HCT116 (cell line): ENCODE measurements around the gene RAB31. TPM values are rescaled to one million over a fixed set of nuclear protein-coding genes. Genes with fewer than 3 reads are reported as not detected.

Source experiments
- ATAC-seq: fragments of 200-7000 bp; cut with Tn5 transposase; 2 replicates; pipeline ENCODE4 v1.9.1; 2020; ENCODE audit warnings: mild to moderate bottlenecking, moderate library complexity
- BruUV-seq: library from RNA; stranded (reverse); fragments of 400-500 nt; replicated peaks from 2 replicates; lab custom pipeline; 2021; lab: Mats Ljungman, UMichigan
- CTCF ChIA-PET: fragments of 300-600 bp; sonication (Branson Sonifier 250); formaldehyde crosslinking; loops from one replicate; lab custom pipeline; 2021; ENCODE audit warnings: antibody characterized with exemption; lab: Charles Lee
- POLR2A ChIA-PET: fragments of 300-600, 350-600 bp; sonication (Branson Sonifier 250); formaldehyde crosslinking; loops from one replicate; lab custom pipeline; 2021; ENCODE audit warnings: antibody characterized with exemption; lab: Charles Lee
- RAD21 ChIA-PET, 2 experiments: fragments of 300-600 bp; sonication (Branson Sonifier 250); formaldehyde crosslinking; loops; one replicate each; lab custom pipeline; 2023; ENCODE audit warnings: low total read pairs in 2 of 2; ENCODE audit not compliant: uncharacterized antibody in 2 of 2, unreplicated experiment in 2 of 2, low non-redundant PET in 1 of 2; lab: Charles Lee
- DNase-seq: peaks from one replicate; pipeline ENCODE4 v3.0.0-alpha.2; 2010; ENCODE audit warnings: low read depth, low spot score
- H2AFZ ChIP-seq: fragments of 200-600 bp; shearing (Covaris generic), sonication (generic); 2 replicates; pipeline ENCODE4 v1.6.1; 2017; ENCODE audit warnings: low read depth, mixed run types, mixed read lengths, antibody characterized with exemption, low read length; ENCODE audit not compliant: poor library complexity, severe bottlenecking
- H3K27ac ChIP-seq: 2 replicates; pipeline ENCODE4 v1.5.1; 2012; ENCODE audit warnings: low read depth, low read length
- H3K27me3 ChIP-seq: fragments of 200-600 bp; sonication (generic); 2 replicates; pipeline ENCODE4 v1.6.1; 2016; ENCODE audit warnings: mixed run types, low read length, mixed read lengths; ENCODE audit not compliant: insufficient read depth
- H3K36me3 ChIP-seq, 2 experiments: fragments of 200-500 bp in 1 of 2; fragments of 200-600 bp in 1 of 2; sonication (Bioruptor generic) in 1 of 2; sonication (generic) in 1 of 2; 2 replicates each; pipeline versions ENCODE4 v1.5.1 to v1.6.1; 2014 to 2016; ENCODE audit warnings: low read length in 2 of 2, inconsistent platforms in 1 of 2, mixed read lengths in 1 of 2, mixed run types in 1 of 2; ENCODE audit not compliant: insufficient read depth in 2 of 2, control insufficient read depth in 1 of 2
- H3K4me1 ChIP-seq, 2 experiments: fragments of 200-600 bp in 1 of 2; sonication (generic) in 1 of 2; 2 replicates each; pipeline versions ENCODE4 v1.5.1 to v1.6.1; 2012 to 2017; ENCODE audit warnings: low read length in 2 of 2, inconsistent platforms in 1 of 2, mild to moderate bottlenecking in 1 of 2, mixed read lengths in 1 of 2, mixed run types in 1 of 2, moderate library complexity in 1 of 2; ENCODE audit not compliant: insufficient read depth in 2 of 2, control insufficient read depth in 1 of 2
- H3K4me2 ChIP-seq: fragments of 200-600 bp; sonication (generic); 2 replicates; pipeline ENCODE4 v1.6.1; 2017; ENCODE audit warnings: mixed run types, low read length, mixed read lengths
- H3K4me3 ChIP-seq, 2 experiments: fragments of 200-600 bp in 1 of 2; sonication (generic) in 1 of 2; replicated peaks in 1 of 2; 2 replicates each; pipeline ENCODE4 v1.5.1; 2011 to 2016; ENCODE audit warnings: low read length in 2 of 2, control low read depth in 1 of 2, low read depth in 1 of 2, mild to moderate bottlenecking in 1 of 2, mixed read lengths in 1 of 2, mixed run types in 1 of 2
- H3K79me2 ChIP-seq: fragments of 200-600 bp; sonication (generic); 2 replicates; pipeline ENCODE4 v1.6.1; 2017; ENCODE audit warnings: mild to moderate bottlenecking, mixed run types, low read length, moderate library complexity, mixed read lengths; ENCODE audit not compliant: insufficient read depth
- H3K9ac ChIP-seq: fragments of 200-600 bp; sonication (generic); 2 replicates; pipeline ENCODE4 v1.6.1; 2016; ENCODE audit warnings: low read length, mixed read lengths
- H3K9me2 ChIP-seq: fragments of 200-600 bp; sonication (generic), shearing (Covaris generic); 2 replicates; pipeline ENCODE4 v1.6.1; 2017; ENCODE audit warnings: mixed run types, mild to moderate bottlenecking, moderate library complexity; ENCODE audit not compliant: insufficient read depth
- H3K9me3 ChIP-seq, 2 experiments: fragments of 200-500 bp in 1 of 2; fragments of 200-600 bp in 1 of 2; sonication (Bioruptor generic) in 1 of 2; sonication (generic) in 1 of 2; 2 replicates each; pipeline ENCODE4 v1.6.1; 2014 to 2017; ENCODE audit warnings: low read length in 2 of 2, mixed read lengths in 2 of 2, inconsistent platforms in 1 of 2, low read depth in 1 of 2, mild to moderate bottlenecking in 1 of 2, mixed run types in 1 of 2, moderate library complexity in 1 of 2; ENCODE audit not compliant: control insufficient read depth in 1 of 2, insufficient read depth in 1 of 2
- H4K20me1 ChIP-seq: fragments of 200-600 bp; sonication (generic), shearing (Covaris generic); 2 replicates; pipeline ENCODE4 v1.6.1; 2017; ENCODE audit warnings: mixed run types, mild to moderate bottlenecking, moderate library complexity; ENCODE audit not compliant: insufficient read depth
- ELF1 ChIP-seq: IDR thresholded peaks from 2 replicates; pipeline ENCODE4 v1.6.1; 2012; ENCODE audit warnings: low read depth, borderline replicate concordance
- FOSL1 ChIP-seq: IDR thresholded peaks from 2 replicates; pipeline ENCODE4 v1.6.1; 2012; ENCODE audit warnings: low read depth
- JUND ChIP-seq: IDR thresholded peaks from 2 replicates; pipeline ENCODE4 v1.6.1; 2012
- POLR2A ChIP-seq: IDR thresholded peaks from 2 replicates; pipeline ENCODE4 v1.7.0; 2011; ENCODE audit warnings: borderline replicate concordance; ENCODE audit not compliant: insufficient read depth, insufficient read length; ENCODE audit errors: extremely low read depth
- SRF ChIP-seq: IDR thresholded peaks from 2 replicates; pipeline ENCODE4 v1.6.1; 2012; ENCODE audit warnings: low read depth
- TCF7L2 ChIP-seq: IDR thresholded peaks from 2 replicates; pipeline ENCODE4 v1.7.0; 2011; ENCODE audit warnings: borderline replicate concordance, inconsistent platforms; ENCODE audit not compliant: insufficient read depth, insufficient read length; ENCODE audit errors: extremely low read depth
- YY1 ChIP-seq: IDR thresholded peaks from 2 replicates; pipeline ENCODE4 v1.6.1; 2011; ENCODE audit warnings: low read length, low read depth, moderate library complexity, mild to moderate bottlenecking; ENCODE audit not compliant: insufficient replicate concordance; ENCODE audit errors: extremely low read depth
- ZFX ChIP-seq: fragments of 450-650 bp; IDR thresholded peaks from 2 replicates; pipeline ENCODE4 v1.6.1; 2017
- ZNF274 ChIP-seq: fragments of 200-500 bp; sonication (Bioruptor generic); IDR thresholded peaks from 2 replicates; pipeline ENCODE4 v1.6.1; 2014; ENCODE audit warnings: mild to moderate bottlenecking, low read depth, low read length, inconsistent platforms
- intact Hi-C: fragments of 100-400 bp; cut with micrococcal nuclease; formaldehyde crosslinking; loops from 2 replicates; pipeline ENCODE4 v1.10.0; 2022
- total RNA-seq: library from RNA; stranded (reverse); gene quantifications from one replicate; pipeline ENCODE4 v1.2.1, GENCODE V29; 2021; ENCODE audit not compliant: unreplicated experiment
- TF ChIP-seq, protein P1 (sequence below), 3 experiments: fragments of 200-600 bp in 1 of 3; sonication (generic) in 1 of 3; IDR thresholded peaks in 2 of 3; conservative IDR thresholded peaks in 1 of 3; 2 replicates each; pipeline ENCODE4 v1.5.1; 2012 to 2017; ENCODE audit warnings: low read depth in 2 of 3, low read length in 2 of 3, antibody characterized with exemption in 1 of 3, borderline replicate concordance in 1 of 3, control low read depth in 1 of 3, mild to moderate bottlenecking in 1 of 3, mixed read lengths in 1 of 3, mixed run types in 1 of 3, moderate library complexity in 1 of 3; ENCODE audit not compliant: insufficient read depth in 1 of 3

The RAB31 gene
- total RNA-seq, 1 experiment from 2014 or later: 46.9 TPM

DNA sequence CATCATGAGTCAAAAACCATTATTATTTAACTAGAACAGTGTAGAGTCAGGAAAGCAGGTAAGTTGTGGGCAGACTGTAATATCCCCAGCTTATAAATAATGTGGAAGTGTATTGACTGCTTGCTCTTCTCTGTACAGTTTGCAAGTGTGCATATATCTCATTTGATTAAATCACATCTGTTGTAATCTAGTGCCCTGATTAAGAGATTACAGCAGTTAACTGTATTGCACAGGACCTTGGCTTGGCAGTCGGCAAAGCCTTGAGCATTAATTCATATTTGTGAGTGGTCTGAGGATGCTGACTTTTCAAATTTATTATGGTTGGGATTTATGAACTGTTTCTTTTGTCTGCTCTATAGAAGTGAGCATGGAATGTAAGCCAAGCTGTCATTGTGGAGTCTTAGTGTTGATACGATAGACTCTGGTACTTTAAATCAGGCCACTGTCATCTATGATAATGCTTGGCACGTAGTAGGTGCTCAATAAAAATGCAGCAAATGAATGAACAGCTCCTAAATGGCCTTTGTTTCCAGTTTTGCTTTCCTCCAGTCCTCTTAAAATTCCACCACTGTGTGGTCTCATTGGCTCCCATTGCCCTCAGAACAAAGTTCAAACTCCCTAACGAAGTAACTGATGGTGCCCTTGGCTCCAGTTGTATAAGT lies 48.3 kb downstream of the RAB31 start:
- Histone ChIP-seq H3K9me2 (0 out of 2 replicates have a peak, but pooled peaks cover 3% of the 10 kb centered on the region), H3K4me3 (no peak overlapping the region), H2AFZ (no peak overlapping the region), H3K79me2 (no peaks in the 10 kb centered on the region), H3K36me3 (no peaks in the 10 kb centered on the region), H3K9me3 (no peaks in the 10 kb centered on the region), H3K27ac (no peak overlapping the region), H3K27me3 (no peaks in the 10 kb centered on the region), H3K4me2 (no peak overlapping the region), H3K4me1 (peaks cover 2 to 11% of the 10 kb centered on the region in 2 experiments; a peak in 1 of 4 replicates), H3K9ac (no peak overlapping the region), H4K20me1 (no peaks in the 10 kb centered on the region)
- no TSS peak for BruUV-seq
- TF ChIP-seq JUND: no peak
- TF ChIP-seq TCF7L2: no peak
- TF ChIP-seq ZFX: no peak
- no peak for TF ChIP-seq ZNF274
- TF ChIP-seq ELF1: no peak
- no peak for TF ChIP-seq SRF
- no peak for TF ChIP-seq POLR2A
- no peak for TF ChIP-seq YY1
- TF ChIP-seq, protein P1, sequence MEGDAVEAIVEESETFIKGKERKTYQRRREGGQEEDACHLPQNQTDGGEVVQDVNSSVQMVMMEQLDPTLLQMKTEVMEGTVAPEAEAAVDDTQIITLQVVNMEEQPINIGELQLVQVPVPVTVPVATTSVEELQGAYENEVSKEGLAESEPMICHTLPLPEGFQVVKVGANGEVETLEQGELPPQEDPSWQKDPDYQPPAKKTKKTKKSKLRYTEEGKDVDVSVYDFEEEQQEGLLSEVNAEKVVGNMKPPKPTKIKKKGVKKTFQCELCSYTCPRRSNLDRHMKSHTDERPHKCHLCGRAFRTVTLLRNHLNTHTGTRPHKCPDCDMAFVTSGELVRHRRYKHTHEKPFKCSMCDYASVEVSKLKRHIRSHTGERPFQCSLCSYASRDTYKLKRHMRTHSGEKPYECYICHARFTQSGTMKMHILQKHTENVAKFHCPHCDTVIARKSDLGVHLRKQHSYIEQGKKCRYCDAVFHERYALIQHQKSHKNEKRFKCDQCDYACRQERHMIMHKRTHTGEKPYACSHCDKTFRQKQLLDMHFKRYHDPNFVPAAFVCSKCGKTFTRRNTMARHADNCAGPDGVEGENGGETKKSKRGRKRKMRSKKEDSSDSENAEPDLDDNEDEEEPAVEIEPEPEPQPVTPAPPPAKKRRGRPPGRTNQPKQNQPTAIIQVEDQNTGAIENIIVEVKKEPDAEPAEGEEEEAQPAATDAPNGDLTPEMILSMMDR (IDR thresholded peaks at IDR 0.05 in 2 of 3, conservative IDR thresholded peaks at IDR 0.05 in 1 of 3; ENCODE audit: borderline replicate concordance in 1 of 3, insufficient read depth in 1 of 3, low read depth in 2 of 3, low read length in 2 of 3): no peak
- no peak for TF ChIP-seq FOSL1
- POLR2A ChIA-PET: no interaction called here
- CTCF ChIA-PET: no interaction called here
- intact Hi-C loops: no loop called here
- DNase-seq: no peak
- ATAC-seq: no peak
- RAD21 ChIA-PET: no interaction called here
